Stimulated activated CD8-positive, alpha-beta memory T cell treated with anti-CD3 and anti-CD28 coated beads, Interleukin-4, amount 100 ng/mL, for 1 hour (primary cell): Measurements from ENCODE around the gene CNTNAP2.
"Not testable (repeated sequence)": the region's sequence is repeated elsewhere in the genome, so short reads cannot be mapped to it uniquely, and the experiment has no call there.

Source experiments
- DNase-seq, 2 donors: peaks; one replicate each; pipeline ENCODE4 v3.0.0-alpha.2; 2020; ENCODE audit warnings: low read depth in 2 of 2, low spot score in 1 of 2

Gene CNTNAP2

DNA sequence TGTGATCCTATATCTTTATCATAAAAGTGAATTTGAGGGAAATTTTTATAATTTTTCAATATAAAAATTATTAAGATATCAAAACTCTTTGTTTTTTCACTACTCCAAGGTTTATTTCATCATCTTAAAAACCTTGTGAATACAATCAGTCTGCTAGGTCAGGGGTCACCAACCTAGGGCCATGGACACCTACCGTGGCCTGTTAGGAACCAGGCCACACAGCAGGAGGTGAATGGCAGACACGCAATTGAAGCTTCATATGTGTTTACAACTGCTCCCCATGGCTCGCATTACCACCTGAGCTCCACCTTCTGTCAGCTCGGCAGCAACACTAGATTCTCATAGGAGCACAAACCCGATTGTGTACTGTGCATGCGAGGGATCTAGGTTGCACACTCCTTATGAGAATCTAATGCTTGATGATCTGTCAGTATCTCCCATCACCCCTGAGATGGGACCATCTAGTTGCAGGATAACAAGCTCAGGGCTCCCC, 2202.8 kb downstream of the CNTNAP2 start:
- no peak for DNase-seq

DNA sequence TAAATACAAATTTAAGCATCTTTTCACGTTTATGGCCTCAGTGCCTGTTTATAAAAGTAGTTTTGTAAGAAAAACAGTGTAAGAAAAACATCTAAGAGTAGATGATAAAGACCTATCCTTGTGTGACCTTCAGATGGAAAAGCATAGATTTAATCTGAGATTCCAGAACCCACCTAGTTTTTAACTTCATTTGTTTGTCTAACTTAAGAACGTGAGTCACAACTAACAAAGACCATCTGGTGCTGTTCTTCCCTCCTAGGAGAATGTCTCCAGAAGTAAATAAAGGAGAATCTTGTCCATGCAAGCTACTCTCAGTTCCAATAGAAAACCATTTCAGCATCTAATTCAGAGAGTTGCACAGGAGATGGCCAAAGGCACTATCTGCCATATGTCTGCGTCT, 2208.6 kb downstream of the CNTNAP2 start:
- no peak for DNase-seq

DNA sequence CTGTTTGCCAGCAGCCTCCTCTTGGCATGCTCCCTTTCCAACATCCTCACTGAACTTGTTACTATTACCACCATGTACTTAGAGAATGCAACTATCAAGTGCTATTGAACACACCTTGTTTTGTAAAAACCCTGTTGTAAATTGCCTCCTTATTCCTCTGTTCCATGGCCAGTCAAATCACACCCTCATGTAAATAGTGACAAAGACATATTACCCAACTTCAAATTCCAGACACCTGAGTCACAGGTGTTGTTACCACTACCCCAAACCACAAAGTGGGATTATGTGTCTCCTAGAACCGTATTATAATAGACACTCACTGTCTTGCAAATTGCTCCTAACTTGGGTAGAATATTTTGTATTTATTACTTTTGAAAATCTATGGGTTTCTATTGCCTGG, 2210.8 kb downstream of the CNTNAP2 start:
- DNase-seq: no peak

DNA sequence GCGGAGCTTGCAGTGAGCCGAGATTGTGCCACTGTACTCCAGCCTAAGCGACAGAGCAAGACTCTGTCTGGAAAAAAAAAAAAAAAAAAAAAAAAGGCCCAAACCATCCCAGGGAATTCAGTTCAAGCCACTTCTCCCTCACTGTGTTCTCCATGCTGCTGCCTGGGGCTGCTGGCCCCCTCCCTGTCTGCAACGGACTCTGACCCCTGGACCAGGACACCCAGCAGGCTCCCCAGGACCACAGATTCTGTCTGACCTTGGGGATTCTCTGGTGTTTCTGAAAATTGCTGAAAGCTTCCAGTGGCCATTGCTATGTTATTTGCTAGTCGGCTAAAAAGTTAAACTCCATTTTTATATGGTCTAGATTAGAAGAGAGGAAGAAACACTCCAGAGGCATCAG, 2212.3 kb downstream of the CNTNAP2 start:
- no peak for DNase-seq

- no peak for DNase-seq
Observed at GRCh38 chr7:148330124-148330818, 2213.7 kb downstream of the CNTNAP2 start.

DNA sequence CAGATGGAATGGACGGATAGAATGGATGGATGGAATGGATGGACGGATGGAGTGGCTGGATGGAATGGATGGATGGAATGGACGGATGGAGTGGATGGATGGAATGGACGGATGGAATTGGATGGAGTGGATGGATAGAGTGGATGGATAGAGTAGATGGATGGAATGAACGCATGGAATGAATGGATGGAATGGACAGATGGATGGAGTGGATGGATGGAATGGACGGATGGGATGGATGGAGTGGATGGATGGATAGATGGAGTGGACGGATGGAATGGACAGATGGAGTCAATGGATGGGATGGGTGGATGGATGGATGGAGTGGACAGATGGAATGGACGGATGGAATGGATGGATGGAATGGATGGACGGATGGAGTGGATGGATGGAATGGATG, 2214.2 kb downstream of the CNTNAP2 start:
- no peak for DNase-seq

- not testable (repeated sequence) for DNase-seq
Observed at GRCh38 chr7:148331456-148331855, 2214.9 kb downstream of the CNTNAP2 start.

- no peak for DNase-seq
Observed at GRCh38 chr7:148332191-148333186, 2215.9 kb downstream of the CNTNAP2 start.

GRCh38 chr7:148334441-148334956, 2217.9 kb downstream of the CNTNAP2 start:
- DNase-seq: no peak

DNA sequence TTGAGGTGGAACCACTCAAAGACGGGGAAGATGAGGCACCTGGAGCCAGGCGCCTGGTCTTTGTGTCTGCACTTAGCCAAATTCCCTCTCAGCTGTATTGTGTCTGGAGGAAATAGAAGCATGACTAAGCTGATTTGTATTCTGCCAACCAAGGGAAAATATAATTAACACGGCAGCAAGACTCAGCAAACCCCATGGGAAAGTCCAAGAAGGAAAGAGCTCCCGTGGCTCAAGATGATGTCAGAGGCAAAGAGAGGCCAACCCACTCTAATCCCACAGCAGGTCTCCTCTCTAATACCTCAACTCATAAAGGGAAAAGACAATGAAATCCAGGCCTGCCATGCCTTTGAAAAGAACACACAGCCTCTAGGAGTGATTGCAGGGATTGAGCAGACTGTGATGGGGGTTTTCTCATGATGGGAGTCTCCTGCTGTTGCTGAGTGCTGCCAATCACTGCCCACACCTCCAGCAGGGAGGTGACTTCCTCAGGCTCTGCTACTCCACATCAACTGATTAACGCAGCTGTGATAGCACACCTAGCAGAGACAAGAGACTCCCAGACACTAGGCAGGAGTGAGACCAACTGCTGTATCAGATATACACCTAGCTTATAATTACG, 2218.5 kb downstream of the CNTNAP2 start:
- DNase-seq: no peak

GRCh38 chr7:148335790-148336189, 2219.2 kb downstream of the CNTNAP2 start:
- DNase-seq: no peak

- DNase-seq: no peak
Observed at GRCh38 chr7:148336411-148336810, 2219.8 kb downstream of the CNTNAP2 start.

DNA sequence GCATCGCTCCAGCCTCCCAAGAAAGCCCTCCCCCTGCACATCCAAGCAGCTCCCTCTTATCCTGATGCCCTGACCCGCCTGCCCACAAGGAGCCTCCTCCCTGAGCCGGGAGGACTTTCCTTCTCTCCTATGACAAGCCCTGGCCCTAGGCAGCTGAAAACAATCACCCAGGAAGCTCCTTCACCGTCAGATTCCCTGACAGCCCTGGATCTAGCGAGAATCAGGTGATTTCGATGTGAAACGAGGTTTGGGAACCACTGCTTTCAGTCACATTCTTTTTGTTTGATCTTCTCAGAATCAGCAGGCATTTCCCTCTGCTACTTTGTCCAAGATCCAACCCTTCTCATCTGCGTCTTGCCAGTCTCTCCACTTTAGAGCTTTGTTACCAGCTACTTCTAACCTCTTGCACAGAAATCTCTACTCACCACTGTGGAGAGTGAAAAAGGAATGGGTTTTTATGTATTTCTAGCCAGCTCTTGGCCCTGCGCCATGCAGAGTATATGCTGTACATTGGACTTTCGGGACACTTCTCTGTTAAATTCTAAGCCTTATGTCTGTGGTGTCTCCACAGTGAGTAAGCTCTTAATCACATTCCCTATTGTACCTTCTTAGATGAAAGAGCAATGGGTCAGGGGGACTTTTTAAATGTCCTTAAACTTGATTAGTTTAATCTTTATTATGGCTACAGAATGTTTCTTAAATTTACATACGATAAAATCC, 2220.8 kb downstream of the CNTNAP2 start:
- no peak for DNase-seq

- no peak for DNase-seq
Observed at GRCh38 chr7:148337995-148338747, 2221.6 kb downstream of the CNTNAP2 start.

GRCh38 chr7:148340438-148341280, 2224.1 kb downstream of the CNTNAP2 start:
- DNase-seq: no peak

DNA sequence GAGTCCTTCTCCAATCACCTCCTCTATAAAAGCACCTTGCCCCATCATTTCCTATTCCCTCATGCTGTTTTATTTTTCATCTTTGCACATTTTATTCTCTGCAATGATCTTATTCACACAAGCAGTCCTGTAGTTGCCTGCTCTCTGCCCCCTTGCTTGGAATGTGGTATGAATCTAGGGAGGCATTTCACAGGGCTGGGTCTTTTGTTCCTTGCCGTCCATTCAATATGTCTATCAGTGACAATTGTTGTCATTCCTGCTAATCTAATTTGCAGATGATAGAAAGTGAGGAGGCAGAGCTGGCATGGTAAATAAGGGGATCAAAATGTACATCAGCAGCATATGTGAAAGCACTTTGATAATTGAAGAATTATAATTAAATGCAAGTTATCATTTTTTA, 2227.8 kb downstream of the CNTNAP2 start:
- DNase-seq: no peak

DNA sequence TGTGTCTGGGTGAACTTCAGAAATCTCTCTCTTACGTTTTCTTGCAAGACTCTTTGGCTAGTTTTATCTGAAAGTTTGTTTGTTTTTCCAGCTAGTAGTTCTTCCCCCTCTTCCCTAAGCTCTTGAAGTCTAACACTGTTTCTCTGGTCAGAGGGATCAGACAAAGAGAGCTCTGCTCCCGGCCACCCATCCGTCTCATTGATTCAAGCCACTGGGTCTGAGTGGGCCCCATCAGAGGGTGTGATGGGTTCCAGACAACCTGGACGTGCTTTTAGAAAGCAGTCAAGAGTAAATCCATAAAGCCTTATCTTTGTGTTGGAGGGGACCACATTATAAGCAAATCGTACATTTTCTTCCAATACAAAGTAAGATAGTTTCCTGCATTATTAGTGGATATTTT, 2231.4 kb downstream of the CNTNAP2 start:
- DNase-seq: no peak

- DNase-seq: no peak
Observed at GRCh38 chr7:148348466-148348865, 2231.9 kb downstream of the CNTNAP2 start.

GRCh38 chr7:148356303-148356702, 2239.7 kb downstream of the CNTNAP2 start:
- no peak for DNase-seq
